Brain microvascular endothelial cell (primary cell): ENCODE data around the gene SLC29A1.

Experiments used
- DNase-seq: peaks from one replicate; pipeline ENCODE4 v3.0.0-alpha.2; 2020
- H3K27ac ChIP-seq: fragments of 250-450 bp; sonication (Bioruptor Pico); 2 replicates; pipeline ENCODE4 v1.5.1; 2020; ENCODE audit warnings: mild to moderate bottlenecking, moderate library complexity
- H3K27me3 ChIP-seq: fragments of 250-450 bp; sonication (Bioruptor Pico); replicated peaks from 2 replicates; pipeline ENCODE4 v1.5.1; 2020; ENCODE audit warnings: mild to moderate bottlenecking
- H3K36me3 ChIP-seq: fragments of 250-450 bp; sonication (Bioruptor Pico); replicated peaks from 2 replicates; pipeline ENCODE4 v1.5.1; 2020; ENCODE audit warnings: mild to moderate bottlenecking
- H3K4me3 ChIP-seq: 2 replicates; pipeline ENCODE4 v1.5.1; 2011; ENCODE audit warnings: low read depth, mild to moderate bottlenecking, control low read depth, low read length, moderate library complexity
- CTCF ChIP-seq: IDR thresholded peaks from 2 replicates; pipeline ENCODE4 v1.5.1; 2011; ENCODE audit warnings: low read depth, mild to moderate bottlenecking, moderate library complexity, low read length, control low read depth, inconsistent platforms; ENCODE audit errors: missing control alignments
- in situ Hi-C: cut with HindIII; loops from 2 replicates; pipeline ENCODE4 v1.10.0; 2017; ENCODE audit warnings: low sequenced_read_pairs, low pct_ligation_motif_present

Gene SLC29A1

GRCh38 chr6:44278315-44278714 is 54.9 kb downstream of the SLC29A1 start:
- in situ Hi-C loops = no loop called here
- Histone ChIP-seq H3K36me3 (no peaks in the 10 kb centered on the region), H3K27ac (no peak overlapping the region), H3K4me3 (no peak overlapping the region), H3K27me3 (peaks cover 17% of the 10 kb centered on the region)
- no peak for TF ChIP-seq CTCF
- no peak for DNase-seq

GRCh38 chr6:44278774-44279697 is 55.6 kb downstream of the SLC29A1 start:
- Histone ChIP-seq H3K36me3 (no peaks in the 10 kb centered on the region), H3K27me3 (peaks cover 18% of the 10 kb centered on the region), H3K4me3 (no peak overlapping the region), H3K27ac (no peak overlapping the region)
- in situ Hi-C loops = no loop called here
- TF ChIP-seq CTCF = no peak
- DNase-seq = no peak
